NCI-H187 treated with DMSO at 0.1 percent for 48 hours (cell line): ENCODE results near the gene ARID5A.

Experiments
- DNase-seq: peaks from one replicate; lab custom pipeline; 2025; lab: John Stamatoyannopoulos, UW

Gene ARID5A

DNA sequence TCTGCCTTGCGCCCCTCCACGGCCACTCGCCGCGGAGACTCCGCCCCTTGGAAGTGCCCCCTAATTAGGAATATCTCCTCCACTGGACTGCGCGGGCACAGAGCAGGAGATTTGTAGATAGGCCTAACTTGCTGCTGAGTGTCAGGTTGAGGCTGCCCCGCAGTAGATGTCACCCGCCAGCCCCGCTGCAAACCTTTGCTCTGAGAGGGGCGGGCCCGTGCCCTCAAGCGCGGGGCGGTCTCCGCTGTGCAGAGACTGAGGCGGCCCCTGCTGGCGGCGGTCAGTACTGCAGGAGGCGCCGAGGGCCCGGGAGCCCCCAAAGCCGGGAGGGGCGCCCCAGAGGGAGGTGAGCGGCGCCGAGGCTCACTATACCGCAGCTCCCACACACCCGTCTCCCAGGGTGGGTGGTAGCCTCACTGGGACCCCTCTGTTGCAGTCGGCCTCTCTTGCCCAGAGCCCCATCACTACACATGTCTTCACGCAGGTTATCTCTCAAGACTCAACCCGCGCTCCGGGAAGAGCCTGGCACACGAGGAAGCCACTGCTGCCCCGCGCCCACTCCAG, 28.5 kb upstream of the ARID5A start:
- DNase-seq, result no peak

DNA sequence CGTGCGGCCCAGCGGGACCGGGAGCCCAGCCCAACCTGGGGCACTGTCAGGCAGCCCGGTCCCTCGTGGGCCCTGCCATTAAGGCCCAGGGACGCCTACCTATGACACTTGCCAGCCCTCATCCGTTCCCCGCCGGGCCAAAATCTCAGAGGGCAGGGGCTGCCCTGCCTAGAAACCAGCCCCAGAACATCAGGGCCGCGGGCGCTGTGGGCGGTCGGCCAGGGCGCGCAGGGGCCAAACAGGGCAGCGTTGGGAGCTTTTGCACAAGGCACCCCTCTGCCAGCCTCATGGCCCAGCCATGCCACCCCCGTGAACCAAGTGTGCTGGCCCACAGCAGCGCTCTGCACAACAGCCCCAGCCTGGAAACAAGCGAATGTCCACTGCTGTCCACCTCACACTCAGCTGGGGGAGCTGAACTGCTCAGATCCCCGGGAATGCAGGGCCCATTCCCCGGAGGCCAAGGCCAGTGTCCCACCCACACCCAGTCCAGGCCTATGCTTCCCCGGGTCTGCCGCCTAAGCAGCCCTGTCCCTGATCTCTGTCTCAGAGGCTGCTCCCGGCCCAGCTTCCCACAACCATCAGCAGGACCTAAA, 27.9 kb upstream of the ARID5A start:
- no peak for DNase-seq

DNA sequence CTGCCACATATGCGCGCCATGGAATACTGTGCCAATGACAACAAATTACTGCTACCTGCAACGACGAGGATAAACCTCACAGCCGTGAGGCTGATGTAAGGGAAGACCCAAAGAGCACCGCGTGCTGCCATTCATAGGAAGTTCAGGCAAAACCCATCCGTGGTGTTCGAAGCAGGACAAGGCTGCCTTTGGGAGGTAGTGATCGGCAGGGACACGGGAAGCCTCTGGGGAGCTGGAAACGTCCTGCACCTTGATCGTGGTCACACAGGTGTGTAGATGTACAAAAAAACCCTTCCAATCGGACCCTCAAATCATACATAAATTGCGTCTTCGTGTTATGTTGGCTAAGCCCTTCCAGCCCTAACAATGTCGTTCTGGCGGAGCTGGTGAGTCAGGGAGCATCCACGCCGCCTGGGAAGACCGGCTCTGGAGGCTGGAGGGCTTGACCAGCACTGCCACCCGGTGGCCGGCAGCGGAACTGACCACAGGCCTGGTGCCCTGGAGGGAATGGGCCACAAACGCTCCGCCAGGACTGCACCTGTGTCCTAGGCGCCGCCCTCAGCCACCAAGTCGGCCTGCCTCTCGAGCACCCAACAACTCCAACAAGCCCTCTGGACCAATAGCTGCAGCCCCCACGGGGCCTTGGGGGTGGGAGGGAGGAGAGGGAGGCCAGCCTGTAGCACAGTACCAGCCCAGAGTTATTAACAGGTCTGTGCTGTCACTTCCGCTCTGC, 27.3 kb upstream of the ARID5A start:
- no peak for DNase-seq

- no peak for DNase-seq
Observed at GRCh38 chr2:96509847-96510230, 26.7 kb upstream of the ARID5A start.

DNA sequence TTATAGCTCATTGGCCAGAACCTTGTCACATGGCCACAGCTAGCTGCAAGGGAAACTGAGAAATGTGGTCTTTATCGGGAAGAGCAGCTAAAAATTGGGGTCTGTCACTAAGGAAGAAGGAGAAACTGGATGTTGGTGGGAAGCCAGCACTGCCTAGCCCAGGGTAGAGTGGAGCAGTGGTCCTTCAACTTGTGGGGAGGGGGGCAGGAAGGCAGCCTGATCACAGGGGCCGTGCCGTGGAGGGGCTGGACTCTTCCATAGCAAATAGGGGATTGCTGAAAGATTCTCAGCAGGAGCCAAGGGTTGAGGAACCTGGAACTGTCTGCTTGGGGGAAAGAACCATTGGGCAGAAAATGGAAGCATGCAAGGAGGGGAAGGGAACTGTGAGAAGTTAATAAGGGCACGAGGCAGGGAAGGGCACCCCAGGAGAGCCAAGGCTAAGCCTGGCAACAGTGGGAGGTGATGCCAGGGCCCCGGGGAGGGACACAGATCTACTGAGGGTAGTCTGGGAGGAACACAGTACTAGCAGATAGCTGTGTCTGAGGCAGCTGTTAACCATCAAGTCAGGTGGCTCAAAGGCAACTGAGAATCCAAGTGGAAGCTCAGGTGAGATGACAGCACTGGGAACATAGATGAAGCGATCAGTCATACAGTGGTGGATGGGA, 25.5 kb upstream of the ARID5A start:
- no peak for DNase-seq

DNA sequence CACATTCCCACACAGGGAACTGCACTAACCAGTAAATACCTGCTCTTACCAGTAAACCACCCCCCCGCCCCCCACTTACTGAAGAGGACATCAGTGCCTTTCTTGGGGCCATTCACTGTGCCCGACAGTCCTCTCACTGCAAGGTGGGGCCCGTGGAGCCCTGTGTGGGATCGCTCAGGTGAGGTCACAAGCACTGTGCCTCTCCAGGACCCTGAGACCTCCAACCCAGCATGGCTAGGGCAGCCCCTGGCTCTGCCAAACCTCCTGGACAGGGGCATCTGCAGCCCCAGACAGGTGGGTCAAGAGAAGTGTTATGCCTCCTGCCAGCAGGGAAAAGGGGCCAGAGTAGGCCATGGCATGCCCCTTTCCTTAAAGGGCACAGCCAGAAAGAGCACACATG, 24.7 kb upstream of the ARID5A start:
- no peak for DNase-seq

- DNase-seq, result no peak
Observed at GRCh38 chr2:96512341-96512740, 24.2 kb upstream of the ARID5A start.

GRCh38 chr2:96514521-96514920, 22.0 kb upstream of the ARID5A start:
- no peak for DNase-seq

GRCh38 chr2:96517079-96517478, 19.5 kb upstream of the ARID5A start:
- DNase-seq, result no peak

- DNase-seq, result no peak
Observed at GRCh38 chr2:96520231-96520630, 16.3 kb upstream of the ARID5A start.

DNA sequence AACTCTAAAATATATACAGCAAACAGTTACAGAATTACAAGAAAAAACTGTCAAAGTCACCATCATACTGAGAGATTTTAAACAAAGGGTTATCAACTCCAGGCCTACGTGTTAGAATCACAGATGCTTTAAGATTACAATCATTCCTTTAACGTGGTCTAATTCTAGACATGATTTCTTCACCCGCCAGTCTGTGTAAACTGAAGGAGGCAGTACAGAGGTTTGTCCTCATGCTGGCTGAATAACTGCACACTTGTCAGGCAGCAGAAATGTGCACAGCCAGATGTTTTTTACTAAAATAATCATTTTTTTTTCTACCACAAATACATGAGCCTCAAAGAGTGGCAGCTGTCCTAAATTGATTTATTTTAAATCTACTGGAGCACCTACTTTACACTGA, 15.9 kb upstream of the ARID5A start:
- DNase-seq, result no peak

- no peak for DNase-seq
Observed at GRCh38 chr2:96521219-96521618, 15.3 kb upstream of the ARID5A start.

DNA sequence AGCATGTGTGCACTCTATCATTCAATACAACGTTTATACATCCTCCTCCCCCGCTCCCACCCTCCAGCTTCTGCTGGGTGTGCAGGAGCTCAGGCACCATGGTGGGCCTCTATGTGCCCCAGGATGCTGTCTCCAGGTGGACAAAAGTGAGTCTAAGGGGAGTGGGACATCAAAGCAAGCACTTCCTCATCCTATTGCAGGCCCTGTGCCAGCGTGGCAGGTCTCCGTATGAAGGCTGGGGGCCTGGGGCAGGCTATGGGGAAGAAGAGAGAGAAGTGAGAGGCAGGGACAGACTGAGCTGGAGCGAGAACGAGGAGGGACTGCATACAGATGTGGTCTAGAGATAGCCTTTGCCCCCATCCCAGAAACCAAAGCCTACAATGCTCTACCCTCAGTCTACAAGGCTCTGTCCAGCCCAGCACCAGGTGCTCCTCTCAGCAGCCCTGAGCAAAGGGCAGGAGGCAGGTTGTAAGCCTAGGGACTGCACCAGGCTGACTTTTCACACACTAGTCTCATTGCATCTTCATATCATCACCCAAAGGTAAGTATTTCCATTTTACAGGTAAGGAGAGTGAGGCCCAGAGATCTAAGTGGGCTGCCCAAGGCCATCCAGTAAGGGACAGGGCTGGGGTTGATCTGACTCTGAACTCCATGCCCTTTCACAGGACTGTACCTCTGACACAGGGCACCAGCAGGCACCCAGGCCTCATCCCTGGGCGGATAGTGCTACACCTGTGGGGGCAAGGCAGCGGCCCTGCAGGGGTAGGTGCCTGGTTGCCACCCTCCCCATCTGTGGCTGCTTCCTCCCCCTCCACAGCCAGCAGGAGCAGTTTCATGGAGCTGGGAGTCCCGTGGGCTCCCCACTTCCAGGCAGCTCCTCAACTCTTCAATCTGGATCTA, 14.0 kb upstream of the ARID5A start:
- no peak for DNase-seq

GRCh38 chr2:96523659-96524481, 12.7 kb upstream of the ARID5A start:
- no peak for DNase-seq

DNA sequence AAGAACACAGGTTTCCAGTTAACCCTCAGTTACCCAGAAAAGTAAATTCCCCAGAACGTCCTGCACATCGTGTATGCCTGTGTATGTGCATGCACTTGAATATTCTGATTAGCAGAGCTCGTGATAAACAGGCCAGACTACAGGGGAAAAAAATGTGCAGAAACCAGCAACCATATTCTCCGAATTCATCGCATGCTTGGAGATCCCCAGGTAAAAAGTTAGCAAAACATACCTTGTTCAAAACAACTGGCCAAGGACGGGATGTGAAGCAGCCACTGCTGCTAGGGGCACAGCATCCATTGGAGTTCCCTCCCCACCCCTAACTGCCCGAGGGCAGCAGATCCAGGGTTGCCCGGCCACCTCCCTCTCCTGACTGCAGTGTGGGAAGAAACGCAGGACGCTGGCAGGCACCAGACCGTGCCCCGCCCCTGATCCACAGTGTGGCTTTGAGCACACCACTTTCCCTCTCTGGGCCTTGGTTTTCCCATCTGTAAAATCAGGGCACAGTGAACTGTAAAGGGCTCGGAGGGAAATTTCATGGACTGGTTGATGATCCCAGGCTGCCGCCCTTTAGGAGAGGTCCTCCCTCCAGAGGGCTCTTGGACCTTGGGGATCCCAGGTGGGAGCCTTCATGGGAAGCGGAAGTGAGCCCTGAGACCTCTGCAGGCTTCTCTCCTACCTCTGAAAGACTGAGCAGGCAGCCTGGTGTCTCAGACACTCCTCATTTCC, 11.9 kb upstream of the ARID5A start:
- no peak for DNase-seq

GRCh38 chr2:96525211-96525507, 11.4 kb upstream of the ARID5A start:
- no peak for DNase-seq

GRCh38 chr2:96526101-96526591, 10.4 kb upstream of the ARID5A start:
- DNase-seq, result no peak

- no peak for DNase-seq
Observed at GRCh38 chr2:96526615-96527285, 9.8 kb upstream of the ARID5A start.

GRCh38 chr2:96527286-96528005, 9.1 kb upstream of the ARID5A start:
- DNase-seq, result no peak
